Breast epithelium (tissue), 4 donors: ENCODE data around the gene HDDC2. TPM values are rescaled to one million over a fixed set of nuclear protein-coding genes. Genes with fewer than 3 reads are reported as not detected.

Experiments
- DNase-seq, 2 donors: peaks; one replicate each; pipeline ENCODE4 v3.0.0-alpha.2; 2019; ENCODE audit warnings: low spot score in 2 of 2
- H3K27ac ChIP-seq, 2 donors: fragments of 200-600 bp; sonication (generic) in 1 of 2; one replicate each; pipeline ENCODE4 v1.5.1; 2016 to 2019; ENCODE audit warnings: mild to moderate bottlenecking in 1 of 2
- H3K27me3 ChIP-seq, 2 donors: fragments of 200-600 bp; sonication (generic) in 1 of 2; one replicate each; pipeline versions ENCODE4 v1.5.1 to v1.6.0; 2017 to 2019; ENCODE audit warnings: control low read depth in 1 of 2, mild to moderate bottlenecking in 1 of 2
- H3K36me3 ChIP-seq: fragments of 200-600 bp; one replicate; pipeline ENCODE4 v1.5.1; 2019
- H3K4me1 ChIP-seq, 2 donors: fragments of 200-600 bp; sonication (generic); one replicate each; pipeline ENCODE4 v1.5.1; 2016 to 2019; ENCODE audit warnings: control low read depth in 1 of 2
- H3K4me3 ChIP-seq, 3 donors: fragments of 200-600 bp; sonication (generic); 1 replicate in 2 of 3; 2 replicates in 1 of 3; pipeline ENCODE4 v1.5.1; 2016 to 2019; ENCODE audit warnings: mild to moderate bottlenecking in 3 of 3, moderate library complexity in 2 of 3
- H3K9me3 ChIP-seq, 2 donors: fragments of 200-600 bp; sonication (generic) in 1 of 2; one replicate each; pipeline ENCODE4 v1.5.1; 2016 to 2019; ENCODE audit warnings: control low read depth in 1 of 2
- POLR2A ChIP-seq: fragments of 450-650 bp; IDR thresholded peaks from one replicate; pipeline ENCODE4 v1.6.1; 2016; ENCODE audit warnings: antibody characterized with exemption, mild to moderate bottlenecking, moderate library complexity
- POLR2AphosphoS5 ChIP-seq, 3 donors: sonication (generic); formaldehyde crosslinking; IDR thresholded peaks; one replicate each; pipeline ENCODE4 v1.6.1; 2017; ENCODE audit warnings: antibody characterized with exemption in 3 of 3
- intact Hi-C: fragments of 100-400 bp; cut with DNase I; formaldehyde crosslinking; loops from one replicate; pipeline ENCODE4 v1.15.1; 2023; ENCODE audit warnings: low total_unique reads
- total RNA-seq, 3 donors: library from RNA; depleted of rRNA; stranded (reverse); fragments of >200 nt; gene quantifications; one replicate each; pipeline ENCODE4 v1.1.0, GENCODE V29; 2016
- TF ChIP-seq, protein P1 (sequence below), 3 donors: fragments of 450-650 bp; IDR thresholded peaks; one replicate each; pipeline ENCODE4 v1.5.1; 2016 to 2017; ENCODE audit warnings: antibody characterized with exemption in 3 of 3, mild to moderate bottlenecking in 3 of 3, moderate library complexity in 3 of 3

The HDDC2 gene
- total RNA-seq, 3 donors from 2014 or later: 60.6 to 96.2 (median 88.1) TPM

DNA sequence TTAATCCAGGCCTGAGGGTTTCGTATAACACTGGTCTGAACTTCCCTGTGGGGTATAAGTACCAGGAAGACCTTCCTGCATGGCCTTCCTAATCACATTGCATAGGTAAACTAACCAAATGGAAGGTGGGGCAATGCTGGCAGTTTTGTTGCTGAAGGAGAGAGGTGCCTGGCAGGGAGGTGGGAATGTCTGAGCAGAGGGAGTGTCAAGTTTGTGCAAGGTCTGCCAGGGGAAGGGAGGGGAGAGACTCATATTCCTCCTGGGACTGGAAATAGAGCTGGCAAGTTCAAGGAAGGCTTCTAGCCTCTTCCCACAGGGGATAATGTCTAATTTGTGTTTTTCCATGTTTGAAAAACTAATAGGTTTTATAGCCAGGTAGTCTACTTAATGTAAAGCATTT lies 70.6 kb downstream of the HDDC2 start:
- TF ChIP-seq POLR2AphosphoS5 (IDR thresholded peaks at IDR 0.05): no peak
- TF ChIP-seq POLR2A: no peak
- TF ChIP-seq, protein P1, sequence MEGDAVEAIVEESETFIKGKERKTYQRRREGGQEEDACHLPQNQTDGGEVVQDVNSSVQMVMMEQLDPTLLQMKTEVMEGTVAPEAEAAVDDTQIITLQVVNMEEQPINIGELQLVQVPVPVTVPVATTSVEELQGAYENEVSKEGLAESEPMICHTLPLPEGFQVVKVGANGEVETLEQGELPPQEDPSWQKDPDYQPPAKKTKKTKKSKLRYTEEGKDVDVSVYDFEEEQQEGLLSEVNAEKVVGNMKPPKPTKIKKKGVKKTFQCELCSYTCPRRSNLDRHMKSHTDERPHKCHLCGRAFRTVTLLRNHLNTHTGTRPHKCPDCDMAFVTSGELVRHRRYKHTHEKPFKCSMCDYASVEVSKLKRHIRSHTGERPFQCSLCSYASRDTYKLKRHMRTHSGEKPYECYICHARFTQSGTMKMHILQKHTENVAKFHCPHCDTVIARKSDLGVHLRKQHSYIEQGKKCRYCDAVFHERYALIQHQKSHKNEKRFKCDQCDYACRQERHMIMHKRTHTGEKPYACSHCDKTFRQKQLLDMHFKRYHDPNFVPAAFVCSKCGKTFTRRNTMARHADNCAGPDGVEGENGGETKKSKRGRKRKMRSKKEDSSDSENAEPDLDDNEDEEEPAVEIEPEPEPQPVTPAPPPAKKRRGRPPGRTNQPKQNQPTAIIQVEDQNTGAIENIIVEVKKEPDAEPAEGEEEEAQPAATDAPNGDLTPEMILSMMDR (IDR thresholded peaks at IDR 0.05): no peak
- intact Hi-C loops: no loop called here

GRCh38 chr6:125230674-125231073 lies 71.1 kb downstream of the HDDC2 start:
- Histone ChIP-seq H3K27ac (no peak overlapping the region), H3K4me1 (no peaks in the 10 kb centered on the region), H3K36me3 (no peaks in the 10 kb centered on the region), H3K9me3 (no peaks in the 10 kb centered on the region), H3K4me3 (no peak overlapping the region), H3K27me3 (no peaks in the 10 kb centered on the region)
- no peak for DNase-seq
- no peak for TF ChIP-seq POLR2A
- TF ChIP-seq, protein P1 (IDR thresholded peaks at IDR 0.05): no peak
- TF ChIP-seq POLR2AphosphoS5 (IDR thresholded peaks at IDR 0.05): no peak
- intact Hi-C loops: no loop called here

More for the DNA sequence above, 70.6 kb downstream of the HDDC2 start:
- DNase-seq: no peak
- Histone ChIP-seq H3K9me3 (no peaks in the 10 kb centered on the region), H3K27me3 (no peaks in the 10 kb centered on the region), H3K36me3 (no peaks in the 10 kb centered on the region), H3K4me3 (no peak overlapping the region), H3K27ac (no peak overlapping the region), H3K4me1 (no peaks in the 10 kb centered on the region)

DNA sequence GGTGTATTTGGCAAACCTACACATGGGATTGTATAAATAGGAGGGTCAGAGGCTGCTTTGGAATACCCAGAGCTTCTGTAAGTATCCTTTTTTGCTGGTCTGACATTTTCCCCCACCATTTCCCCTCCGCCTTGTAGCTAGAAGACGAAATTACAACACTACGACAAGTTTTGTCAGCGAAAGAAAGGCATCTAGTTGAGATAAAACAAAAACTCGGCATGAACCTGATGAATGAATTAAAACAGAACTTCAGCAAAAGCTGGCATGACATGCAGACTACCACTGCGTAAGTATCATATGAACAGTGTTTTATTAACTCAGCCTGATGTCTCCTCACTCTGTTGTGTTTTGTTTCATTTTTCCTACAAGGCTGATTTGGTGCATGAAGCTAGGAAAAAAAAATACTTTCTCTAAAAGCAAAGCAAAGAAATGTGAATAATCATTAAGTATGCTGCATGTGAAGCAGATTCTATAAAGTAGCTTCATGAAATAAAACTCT lies 72.7 kb downstream of the HDDC2 start:
- H3K27me3 ChIP-seq: no peaks in the 10 kb centered on the region
- H3K4me1 ChIP-seq: no peaks in the 10 kb centered on the region
- H3K4me3 ChIP-seq: no peak overlapping the region
- intact Hi-C loops: no loop called here
- no peak for DNase-seq
- H3K36me3 ChIP-seq: no peaks in the 10 kb centered on the region
- TF ChIP-seq POLR2AphosphoS5 (IDR thresholded peaks at IDR 0.05) (no peak), POLR2A (no peak)
- TF ChIP-seq, protein P1 (IDR thresholded peaks at IDR 0.05): no peak
- no peaks in the 10 kb centered on the region for H3K9me3 ChIP-seq
- H3K27ac ChIP-seq: no peak overlapping the region

GRCh38 chr6:125227244-125227643 lies 74.5 kb downstream of the HDDC2 start:
- intact Hi-C loops: no loop called here
- Histone ChIP-seq H3K36me3 (no peaks in the 10 kb centered on the region), H3K27me3 (no peaks in the 10 kb centered on the region), H3K4me3 (no peak overlapping the region), H3K9me3 (no peaks in the 10 kb centered on the region), H3K27ac (no peak overlapping the region), H3K4me1 (no peaks in the 10 kb centered on the region)
- TF ChIP-seq, protein P1 (IDR thresholded peaks at IDR 0.05): no peak
- TF ChIP-seq POLR2A (no peak), POLR2AphosphoS5 (IDR thresholded peaks at IDR 0.05) (no peak)
- no peak for DNase-seq

Other genes with a start within 250 kb of the HDDC2 start
- gene TPD52L1, start 148.2 kb downstream of the HDDC2 start, total RNA-seq: 100 to 1,000 TPM in 1 of 3 donors, 10 to 100 TPM in 2; 27.2 to 266 (median 81.3) TPM